Measurements from ENCODE around the gene ATP11A. TPM values are rescaled to one million over a fixed set of nuclear protein-coding genes. Genes with fewer than 3 reads are reported as not detected.
A peak's percentile ranks its signal among the peaks of the same experiment; 100 is the strongest.

Gene ATP11A
- total RNA-seq, 1 experiment from 2014 or later = 65.3 TPM

GRCh38 chr13:112868308-112868707 is 178.5 kb downstream of the ATP11A start:
- Histone ChIP-seq H3K18ac (ENCODE audit: insufficient read length, low read depth, low read length) (no peak overlapping the region), H2AK5ac (ENCODE audit: insufficient read length, low read length) (no peak overlapping the region), H2BK120ac (ENCODE audit: low read depth, low read length, poor library complexity, severe bottlenecking) (no peak overlapping the region), H3K4me2 (ENCODE audit: insufficient read depth, insufficient read length, low read length) (no peak overlapping the region), H3K27ac (ENCODE audit: insufficient read length, low read depth, low read length) (no peak overlapping the region), H3T11ph (ENCODE audit: low read length) (no peak overlapping the region), H4K20me1 (ENCODE audit: control insufficient read depth, insufficient read depth, insufficient read length) (no peaks in the 10 kb centered on the region), H2BK20ac (ENCODE audit: low read depth, low read length, poor library complexity, severe bottlenecking) (no peak overlapping the region), H2BK15ac (ENCODE audit: low read depth, low read length) (no peak overlapping the region), H3K79me2 (ENCODE audit: insufficient read depth, low read length) (no peaks in the 10 kb centered on the region), H3K4ac (ENCODE audit: low read depth, low read length) (no peak overlapping the region), H4K8ac (replicated peaks; ENCODE audit: insufficient read length, low read depth, low read length) (no peak overlapping the region), H4K91ac (ENCODE audit: insufficient read length, low read depth, low read length) (no peak overlapping the region), H3K79me1 (ENCODE audit: insufficient read depth, low read depth, low read length, poor library complexity, severe bottlenecking) (no peaks in the 10 kb centered on the region), H3K9ac (ENCODE audit: extremely low read depth, insufficient read length, low read length) (no peak overlapping the region), H3K27me3 (ENCODE audit: insufficient read depth, low read length) (no peaks in the 10 kb centered on the region), H2BK5ac (ENCODE audit: insufficient read length, low read length) (no peak overlapping the region), H2BK12ac (ENCODE audit: insufficient read length, low read depth, low read length) (no peak overlapping the region), H3K14ac (ENCODE audit: insufficient read depth, low read length) (no peak overlapping the region), H3K23ac (ENCODE audit: insufficient read length, low read depth, low read length) (no peak overlapping the region), H3K9me3 (ENCODE audit: control insufficient read depth, low read depth, low read length) (no peaks in the 10 kb centered on the region), H3K23me2 (ENCODE audit: insufficient read length, low read depth, low read length, poor library complexity, severe bottlenecking) (no peaks in the 10 kb centered on the region), H3K56ac (ENCODE audit: insufficient read length, low read depth, low read length) (no peak overlapping the region), H4K5ac (ENCODE audit: insufficient read length, low read depth, low read length) (no peak overlapping the region), H2AFZ (ENCODE audit: low read length) (no peak overlapping the region), H3K4me1 (ENCODE audit: insufficient read depth, low read length) (no peaks in the 10 kb centered on the region)
- no peaks in the 10 kb centered on the region for H3K27me3 Mint-ChIP-seq (ENCODE audit: low read depth)
- H3K9me3 Mint-ChIP-seq = peaks cover 5 to 8% of the 10 kb centered on the region in 2 experiments
- WGBS (ENCODE audit: extremely low coverage, insufficient read length, low lambda C conversion rate) = no CpG with 5 or more reads among the region's 5 CpGs
- H3K36me3 Mint-ChIP-seq (ENCODE audit: insufficient read depth in 1 of 3, low read depth in 3 of 3) = peaks cover 33 to 63% (median 58%) of the 10 kb centered on the region in 3 experiments
- DNase-seq = no peak
- no peak overlapping the region for H3K4me3 Mint-ChIP-seq
- H3K27ac Mint-ChIP-seq = peak overlapping the region in 2 of 3 experiments; percentile 39 to 58; a peak in 2 of 7 replicates
- no peak for TF ChIP-seq CTCF (conservative IDR thresholded peaks at IDR 0.05)
- peaks cover under 1 to 8% of the 10 kb centered on the region in 2 experiments for H3K4me1 Mint-ChIP-seq

Measured in H9 (cell line).